Esophagus muscularis mucosa (tissue), 2 donors: ENCODE data around the gene POU2F2.

Source experiments
- EP300 ChIP-seq: sonication (generic); formaldehyde crosslinking; IDR thresholded peaks from one replicate; pipeline ENCODE4 v1.6.1; 2017; ENCODE audit warnings: antibody characterized with exemption
- POLR2A ChIP-seq: fragments of 450-650 bp; IDR thresholded peaks from one replicate; pipeline ENCODE4 v1.6.1; 2017; ENCODE audit warnings: antibody characterized with exemption, moderate library complexity, mild to moderate bottlenecking, low read depth

GRCh38 chr19:42062381-42062780, 69.9 kb downstream of the POU2F2 start:
- TF ChIP-seq EP300 = no peak
- TF ChIP-seq POLR2A = no peak
